ENCODE data around the gene GLRX.
"Not testable (repeated sequence)": the region's sequence is repeated elsewhere in the genome, so short reads cannot be mapped to it uniquely, and the experiment has no call there.

Gene GLRX

GRCh38 chr5:95822542-95823181 is at the start of gene GLRX:
Gene GLRX, minus strand, starts transcription at chr5:95822726. Its CDS starts 64 bp downstream, at chr5:95822662.
- DNase-seq (ENCODE audit: low read depth, low spot score) = no peak
- H3K9me3 ChIP-seq (ENCODE audit: control insufficient read depth, insufficient read depth, low read length) = no peaks in the 10 kb centered on the region
- H3K27me3 ChIP-seq (ENCODE audit: control insufficient read depth, insufficient read depth, low read length) = no peaks in the 10 kb centered on the region
- no peak within 1 kb of the TSS for H3K27ac ChIP-seq (ENCODE audit: low read length)
- WGBS (ENCODE audit: insufficient coverage, insufficient read length) = no CpG with 5 or more reads among the region's 8 CpGs
- H3K4me1 ChIP-seq (ENCODE audit: control insufficient read depth, insufficient read depth, low read length) = peaks cover 3% of the 10 kb centered on the region
- H3K36me3 ChIP-seq (ENCODE audit: control insufficient read depth, insufficient read depth, low read length) = no peaks in the 10 kb centered on the region
- peak within 1 kb of the TSS; percentile 63; the same call in 1 of the 2 replicates for H3K4me3 ChIP-seq (ENCODE audit: low read length)

- H3K27me3 ChIP-seq (ENCODE audit: control insufficient read depth, insufficient read depth, low read length) = no peaks in the 10 kb centered on the region
- no peaks in the 10 kb centered on the region for H3K4me1 ChIP-seq (ENCODE audit: control insufficient read depth, insufficient read depth, low read length)
- no CpG with 5 or more reads among the region's 9 CpGs for WGBS (ENCODE audit: insufficient coverage, insufficient read length)
- no peak overlapping the region for H3K27ac ChIP-seq (ENCODE audit: low read length)
- H3K4me3 ChIP-seq (ENCODE audit: low read length) = no peak overlapping the region
- H3K9me3 ChIP-seq (ENCODE audit: control insufficient read depth, insufficient read depth, low read length) = no peaks in the 10 kb centered on the region
- no peak for DNase-seq (ENCODE audit: low read depth, low spot score)
- no peaks in the 10 kb centered on the region for H3K36me3 ChIP-seq (ENCODE audit: control insufficient read depth, insufficient read depth, low read length)
Measured at GRCh38 chr5:95871146-95871806, 48.8 kb upstream of the GLRX start.

- Histone ChIP-seq H3K9me3 (ENCODE audit: control insufficient read depth, insufficient read depth, low read length) (no peaks in the 10 kb centered on the region), H3K36me3 (ENCODE audit: control insufficient read depth, insufficient read depth, low read length) (no peaks in the 10 kb centered on the region), H3K4me1 (ENCODE audit: control insufficient read depth, insufficient read depth, low read length) (no peaks in the 10 kb centered on the region), H3K27ac (ENCODE audit: low read length) (no peak overlapping the region), H3K4me3 (ENCODE audit: low read length) (no peak overlapping the region), H3K27me3 (ENCODE audit: control insufficient read depth, insufficient read depth, low read length) (no peaks in the 10 kb centered on the region)
- WGBS (ENCODE audit: insufficient coverage, insufficient read length) = no CpG with 5 or more reads among the region's 1 CpG
- no peak for DNase-seq (ENCODE audit: low read depth, low spot score)
Measured at GRCh38 chr5:95870105-95870672, 47.7 kb upstream of the GLRX start.

- not testable (repeated sequence) for H3K9me3 ChIP-seq (ENCODE audit: control insufficient read depth, insufficient read depth, low read length); DNase-seq (ENCODE audit: low read depth, low spot score); H3K4me3 ChIP-seq (ENCODE audit: low read length); H3K36me3 ChIP-seq (ENCODE audit: control insufficient read depth, insufficient read depth, low read length); H3K27ac ChIP-seq (ENCODE audit: low read length); H3K4me1 ChIP-seq (ENCODE audit: control insufficient read depth, insufficient read depth, low read length); H3K27me3 ChIP-seq (ENCODE audit: control insufficient read depth, insufficient read depth, low read length)
- no CpG with 5 or more reads among the region's 3 CpGs for WGBS (ENCODE audit: insufficient coverage, insufficient read length)
Measured at GRCh38 chr5:95869173-95869855, 46.8 kb upstream of the GLRX start.

- H3K9me3 ChIP-seq (ENCODE audit: control insufficient read depth, insufficient read depth, low read length) = no peaks in the 10 kb centered on the region
- H3K4me3 ChIP-seq (ENCODE audit: low read length) = no peak overlapping the region
- no CpG with 5 or more reads among the region's 4 CpGs for WGBS (ENCODE audit: insufficient coverage, insufficient read length)
- DNase-seq (ENCODE audit: low read depth, low spot score) = no peak
- H3K4me1 ChIP-seq (ENCODE audit: control insufficient read depth, insufficient read depth, low read length) = no peaks in the 10 kb centered on the region
- no peaks in the 10 kb centered on the region for H3K36me3 ChIP-seq (ENCODE audit: control insufficient read depth, insufficient read depth, low read length)
- no peak overlapping the region for H3K27ac ChIP-seq (ENCODE audit: low read length)
- no peaks in the 10 kb centered on the region for H3K27me3 ChIP-seq (ENCODE audit: control insufficient read depth, insufficient read depth, low read length)
Measured at GRCh38 chr5:95868136-95868535, 45.6 kb upstream of the GLRX start.

GRCh38 chr5:95866435-95867040 is 44.0 kb upstream of the GLRX start:
- no peak overlapping the region for H3K4me3 ChIP-seq (ENCODE audit: low read length)
- no peak overlapping the region for H3K27ac ChIP-seq (ENCODE audit: low read length)
- H3K4me1 ChIP-seq (ENCODE audit: control insufficient read depth, insufficient read depth, low read length) = no peaks in the 10 kb centered on the region
- no peaks in the 10 kb centered on the region for H3K27me3 ChIP-seq (ENCODE audit: control insufficient read depth, insufficient read depth, low read length)
- DNase-seq (ENCODE audit: low read depth, low spot score) = no peak
- WGBS (ENCODE audit: insufficient coverage, insufficient read length) = no CpG with 5 or more reads among the region's 1 CpG
- H3K36me3 ChIP-seq (ENCODE audit: control insufficient read depth, insufficient read depth, low read length) = no peaks in the 10 kb centered on the region
- H3K9me3 ChIP-seq (ENCODE audit: control insufficient read depth, insufficient read depth, low read length) = no peaks in the 10 kb centered on the region

GRCh38 chr5:95864944-95865504 is 42.5 kb upstream of the GLRX start:
- Histone ChIP-seq H3K4me3 (ENCODE audit: low read length) (no peak overlapping the region), H3K27ac (ENCODE audit: low read length) (no peak overlapping the region), H3K4me1 (ENCODE audit: control insufficient read depth, insufficient read depth, low read length) (no peaks in the 10 kb centered on the region), H3K36me3 (ENCODE audit: control insufficient read depth, insufficient read depth, low read length) (no peaks in the 10 kb centered on the region), H3K27me3 (ENCODE audit: control insufficient read depth, insufficient read depth, low read length) (no peaks in the 10 kb centered on the region), H3K9me3 (ENCODE audit: control insufficient read depth, insufficient read depth, low read length) (no peaks in the 10 kb centered on the region)
- DNase-seq (ENCODE audit: low read depth, low spot score) = no peak
- no CpG with 5 or more reads among the region's 6 CpGs for WGBS (ENCODE audit: insufficient coverage, insufficient read length)

- no peaks in the 10 kb centered on the region for H3K9me3 ChIP-seq (ENCODE audit: control insufficient read depth, insufficient read depth, low read length)
- no peaks in the 10 kb centered on the region for H3K36me3 ChIP-seq (ENCODE audit: control insufficient read depth, insufficient read depth, low read length)
- no peak overlapping the region for H3K4me3 ChIP-seq (ENCODE audit: low read length)
- H3K27ac ChIP-seq (ENCODE audit: low read length) = no peak overlapping the region
- no peak for DNase-seq (ENCODE audit: low read depth, low spot score)
- WGBS (ENCODE audit: insufficient coverage, insufficient read length) = no CpG with 5 or more reads among the region's 1 CpG
- H3K4me1 ChIP-seq (ENCODE audit: control insufficient read depth, insufficient read depth, low read length) = no peaks in the 10 kb centered on the region
- no peaks in the 10 kb centered on the region for H3K27me3 ChIP-seq (ENCODE audit: control insufficient read depth, insufficient read depth, low read length)
Measured at GRCh38 chr5:95864456-95864855, 41.9 kb upstream of the GLRX start.

GRCh38 chr5:95863383-95863757 is 40.8 kb upstream of the GLRX start:
- H3K36me3 ChIP-seq (ENCODE audit: control insufficient read depth, insufficient read depth, low read length) = no peaks in the 10 kb centered on the region
- no peaks in the 10 kb centered on the region for H3K27me3 ChIP-seq (ENCODE audit: control insufficient read depth, insufficient read depth, low read length)
- no CpG with 5 or more reads among the region's 4 CpGs for WGBS (ENCODE audit: insufficient coverage, insufficient read length)
- H3K4me3 ChIP-seq (ENCODE audit: low read length) = no peak overlapping the region
- H3K4me1 ChIP-seq (ENCODE audit: control insufficient read depth, insufficient read depth, low read length) = peaks cover 3% of the 10 kb centered on the region; the same call in 1 of the 2 replicates
- no peak overlapping the region for H3K27ac ChIP-seq (ENCODE audit: low read length)
- no peaks in the 10 kb centered on the region for H3K9me3 ChIP-seq (ENCODE audit: control insufficient read depth, insufficient read depth, low read length)
- no peak for DNase-seq (ENCODE audit: low read depth, low spot score)

Measured in iPS DF 6.9 (cell line).